Neural cell (in vitro differentiated cells): Measurements from ENCODE around the gene ISG20. TPM values are rescaled to one million over a fixed set of nuclear protein-coding genes. Genes with fewer than 3 reads are reported as not detected.

Experiments
- H2AFZ ChIP-seq: fragments of 200-600, 300-800 bp; sonication (generic), shearing (Covaris generic); 2 replicates; pipeline ENCODE4 v1.6.0; 2014; ENCODE audit warnings: low read depth, mild to moderate bottlenecking, antibody characterized with exemption, low read length, moderate library complexity
- H3F3A ChIP-seq: fragments of 200-600 bp; shearing (Covaris generic); 2 replicates; pipeline ENCODE4 v1.6.1; 2016; ENCODE audit warnings: mild to moderate bottlenecking, moderate library complexity, mixed read lengths, antibody characterized with exemption, low read length; ENCODE audit not compliant: insufficient read depth, poor library complexity, severe bottlenecking
- H3K27ac ChIP-seq: fragments of 200-600, 300-800 bp; sonication (generic), shearing (Covaris generic); 2 replicates; pipeline ENCODE4 v1.5.1; 2014; ENCODE audit warnings: mild to moderate bottlenecking, low read length, moderate library complexity
- H3K27me3 ChIP-seq: fragments of 300-800, 200-600 bp; sonication (generic), shearing (Covaris generic); 2 replicates; pipeline ENCODE4 v1.6.0; 2014; ENCODE audit warnings: mild to moderate bottlenecking, low read depth, low read length, moderate library complexity; ENCODE audit not compliant: insufficient read depth
- H3K36me3 ChIP-seq: fragments of 300-800, 200-600 bp; sonication (generic), shearing (Covaris generic); 2 replicates; pipeline ENCODE4 v1.5.1; 2014; ENCODE audit warnings: mild to moderate bottlenecking, antibody characterized with exemption, low read length, moderate library complexity; ENCODE audit not compliant: insufficient read depth
- H3K4me2 ChIP-seq: fragments of 300-800, 200-600 bp; sonication (generic), shearing (Covaris generic); 2 replicates; pipeline ENCODE4 v1.6.0; 2014; ENCODE audit warnings: mild to moderate bottlenecking, low read length
- H3K4me3 ChIP-seq: fragments of 300-800, 200-600 bp; sonication (generic), shearing (Covaris generic); 2 replicates; pipeline ENCODE4 v1.5.1; 2014; ENCODE audit warnings: mild to moderate bottlenecking, low read length, moderate library complexity
- H3K79me2 ChIP-seq: fragments of 200-600 bp; shearing (Covaris generic); replicated peaks from 2 replicates; pipeline ENCODE4 v1.6.0; 2014; ENCODE audit warnings: mild to moderate bottlenecking, low read length, moderate library complexity; ENCODE audit not compliant: insufficient read depth
- H3K9ac ChIP-seq: fragments of 300-800, 200-600 bp; sonication (generic), shearing (Covaris generic); 2 replicates; pipeline ENCODE4 v1.6.1; 2016; ENCODE audit warnings: mild to moderate bottlenecking, low read length, mixed read lengths
- H3K9me2 ChIP-seq: fragments of 200-600 bp; shearing (Covaris generic); 2 replicates; pipeline ENCODE4 v1.6.1; 2016; ENCODE audit warnings: mild to moderate bottlenecking, low read length, mixed read lengths; ENCODE audit not compliant: insufficient read depth
- H3K9me3 ChIP-seq: fragments of 200-600, 300-800 bp; sonication (generic), shearing (Covaris generic); 2 replicates; pipeline ENCODE4 v1.6.1; 2016; ENCODE audit warnings: mild to moderate bottlenecking, mixed run types, low read length, moderate library complexity, mixed read lengths
- H4K20me1 ChIP-seq: fragments of 200-600 bp; shearing (Covaris generic); 2 replicates; pipeline ENCODE4 v1.6.1; 2016; ENCODE audit warnings: mild to moderate bottlenecking, mixed run types; ENCODE audit not compliant: insufficient read depth
- EP300 ChIP-seq: fragments of 450-650 bp; conservative IDR thresholded peaks from 2 replicates; pipeline ENCODE4 v1.6.1; 2014; ENCODE audit warnings: antibody characterized with exemption, mild to moderate bottlenecking, moderate library complexity; ENCODE audit not compliant: poor library complexity, severe bottlenecking
- EZH2 ChIP-seq: fragments of 200-600, 300-800 bp; shearing (Covaris generic), sonication (generic); IDR thresholded peaks from 2 replicates; pipeline ENCODE4 v1.6.1; 2014; ENCODE audit warnings: antibody characterized with exemption, low read length, borderline replicate concordance, mild to moderate bottlenecking; ENCODE audit not compliant: insufficient read depth, poor library complexity, severe bottlenecking
- MXI1 ChIP-seq: fragments of 450-650 bp; conservative IDR thresholded peaks from 2 replicates; pipeline ENCODE4 v1.6.1; 2014; ENCODE audit warnings: antibody characterized with exemption, mild to moderate bottlenecking; ENCODE audit not compliant: poor library complexity, severe bottlenecking
- RAD21 ChIP-seq: fragments of 450-650 bp; conservative IDR thresholded peaks from 2 replicates; pipeline ENCODE4 v1.6.1; 2014; ENCODE audit warnings: antibody characterized with exemption, mild to moderate bottlenecking, moderate library complexity
- SMC3 ChIP-seq: fragments of 450-650 bp; conservative IDR thresholded peaks from 2 replicates; pipeline ENCODE4 v1.6.1; 2014; ENCODE audit warnings: antibody characterized with exemption, mild to moderate bottlenecking, moderate library complexity; ENCODE audit not compliant: poor library complexity
- TAF1 ChIP-seq: IDR thresholded peaks from 2 replicates; pipeline ENCODE4 v1.6.1; 2012; ENCODE audit warnings: low read depth
- polyA plus RNA-seq: library from polyadenylated mRNA; depleted of rRNA; stranded (reverse); fragments of >200 nt; gene quantifications from 2 replicates; pipeline ENCODE4 v1.2.3, GENCODE V29; 2014
- TF ChIP-seq, protein P1 (sequence below): IDR thresholded peaks from 2 replicates; pipeline ENCODE4 v1.6.1; 2012; ENCODE audit warnings: borderline replicate concordance
- TF ChIP-seq, protein P2 (sequence below): fragments of 450-650 bp; IDR thresholded peaks from 2 replicates; pipeline ENCODE4 v1.5.1; 2014; ENCODE audit warnings: antibody characterized with exemption, mild to moderate bottlenecking, moderate library complexity; ENCODE audit not compliant: poor library complexity, severe bottlenecking

ISG20 gene
- polyA plus RNA-seq, 1 donor from 2014 or later: 0.88 TPM

DNA sequence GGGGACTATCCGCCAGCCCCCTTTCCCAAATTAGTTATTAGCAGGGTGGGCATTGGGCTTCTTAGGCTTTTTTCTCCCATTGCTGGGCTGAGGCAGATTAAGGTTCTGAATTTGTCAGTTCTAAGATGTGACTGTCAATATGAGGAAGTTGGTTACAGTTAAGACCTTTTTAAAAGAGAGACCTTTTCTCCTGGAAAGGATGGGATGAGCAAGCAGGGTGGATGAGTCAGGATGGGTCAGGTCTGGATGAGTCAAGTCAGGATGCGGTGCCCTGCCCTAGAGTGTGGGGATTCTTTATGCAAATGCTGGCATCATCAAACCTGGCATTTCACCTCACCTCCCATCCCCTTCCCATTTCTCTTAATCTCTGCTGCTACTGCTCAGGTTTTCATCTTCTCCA, 15.8 kb upstream of the ISG20 start:
- Histone ChIP-seq H3F3A (no peaks in the 10 kb centered on the region), H2AFZ (no peak overlapping the region), H3K27me3 (no peaks in the 10 kb centered on the region), H4K20me1 (no peaks in the 10 kb centered on the region), H3K9me2 (no peaks in the 10 kb centered on the region), H3K9ac (peak overlapping the region; percentile 60), H3K36me3 (no peaks in the 10 kb centered on the region), H3K79me2 (peaks cover 57% of the 10 kb centered on the region), H3K27ac (no peak overlapping the region), H3K4me2 (peak overlapping the region; percentile 96), H3K9me3 (no peaks in the 10 kb centered on the region), H3K4me3 (peak overlapping the region; percentile 92)
- TF ChIP-seq TAF1 (no peak), MXI1 (no peak), SMC3 (no peak)
- TF ChIP-seq, protein P1, sequence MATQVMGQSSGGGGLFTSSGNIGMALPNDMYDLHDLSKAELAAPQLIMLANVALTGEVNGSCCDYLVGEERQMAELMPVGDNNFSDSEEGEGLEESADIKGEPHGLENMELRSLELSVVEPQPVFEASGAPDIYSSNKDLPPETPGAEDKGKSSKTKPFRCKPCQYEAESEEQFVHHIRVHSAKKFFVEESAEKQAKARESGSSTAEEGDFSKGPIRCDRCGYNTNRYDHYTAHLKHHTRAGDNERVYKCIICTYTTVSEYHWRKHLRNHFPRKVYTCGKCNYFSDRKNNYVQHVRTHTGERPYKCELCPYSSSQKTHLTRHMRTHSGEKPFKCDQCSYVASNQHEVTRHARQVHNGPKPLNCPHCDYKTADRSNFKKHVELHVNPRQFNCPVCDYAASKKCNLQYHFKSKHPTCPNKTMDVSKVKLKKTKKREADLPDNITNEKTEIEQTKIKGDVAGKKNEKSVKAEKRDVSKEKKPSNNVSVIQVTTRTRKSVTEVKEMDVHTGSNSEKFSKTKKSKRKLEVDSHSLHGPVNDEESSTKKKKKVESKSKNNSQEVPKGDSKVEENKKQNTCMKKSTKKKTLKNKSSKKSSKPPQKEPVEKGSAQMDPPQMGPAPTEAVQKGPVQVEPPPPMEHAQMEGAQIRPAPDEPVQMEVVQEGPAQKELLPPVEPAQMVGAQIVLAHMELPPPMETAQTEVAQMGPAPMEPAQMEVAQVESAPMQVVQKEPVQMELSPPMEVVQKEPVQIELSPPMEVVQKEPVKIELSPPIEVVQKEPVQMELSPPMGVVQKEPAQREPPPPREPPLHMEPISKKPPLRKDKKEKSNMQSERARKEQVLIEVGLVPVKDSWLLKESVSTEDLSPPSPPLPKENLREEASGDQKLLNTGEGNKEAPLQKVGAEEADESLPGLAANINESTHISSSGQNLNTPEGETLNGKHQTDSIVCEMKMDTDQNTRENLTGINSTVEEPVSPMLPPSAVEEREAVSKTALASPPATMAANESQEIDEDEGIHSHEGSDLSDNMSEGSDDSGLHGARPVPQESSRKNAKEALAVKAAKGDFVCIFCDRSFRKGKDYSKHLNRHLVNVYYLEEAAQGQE: no peak

DNA sequence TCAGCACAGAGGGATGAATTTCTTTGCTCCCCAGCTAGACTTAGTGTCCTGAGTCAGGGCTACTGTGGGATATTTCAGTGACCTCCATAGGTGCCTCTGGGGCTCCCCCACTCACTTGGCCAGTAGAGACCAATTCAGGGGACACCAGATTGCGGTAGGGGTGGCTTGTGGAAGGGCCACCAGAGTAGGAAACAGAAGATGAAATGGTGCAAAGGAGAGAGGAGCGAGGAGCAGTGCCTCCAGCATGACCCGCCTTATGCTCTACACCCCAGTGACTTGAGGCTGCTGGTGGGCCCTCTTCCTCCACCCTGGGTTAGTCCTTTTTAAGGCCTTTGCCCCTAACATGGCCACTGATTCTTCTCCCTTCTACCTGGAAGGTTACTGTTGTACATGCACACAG, 15.2 kb upstream of the ISG20 start:
- Histone ChIP-seq H3K9me2 (no peaks in the 10 kb centered on the region), H3F3A (no peaks in the 10 kb centered on the region), H4K20me1 (no peaks in the 10 kb centered on the region), H3K9me3 (no peaks in the 10 kb centered on the region), H3K79me2 (peaks cover 57% of the 10 kb centered on the region), H3K27me3 (no peaks in the 10 kb centered on the region), H3K4me3 (peak overlapping the region; percentile 92), H3K36me3 (no peaks in the 10 kb centered on the region), H3K9ac (no peak overlapping the region), H3K27ac (no peak overlapping the region), H3K4me2 (no peak overlapping the region), H2AFZ (no peak overlapping the region)
- TF ChIP-seq EP300: no peak
- TF ChIP-seq EZH2: no peak

DNA sequence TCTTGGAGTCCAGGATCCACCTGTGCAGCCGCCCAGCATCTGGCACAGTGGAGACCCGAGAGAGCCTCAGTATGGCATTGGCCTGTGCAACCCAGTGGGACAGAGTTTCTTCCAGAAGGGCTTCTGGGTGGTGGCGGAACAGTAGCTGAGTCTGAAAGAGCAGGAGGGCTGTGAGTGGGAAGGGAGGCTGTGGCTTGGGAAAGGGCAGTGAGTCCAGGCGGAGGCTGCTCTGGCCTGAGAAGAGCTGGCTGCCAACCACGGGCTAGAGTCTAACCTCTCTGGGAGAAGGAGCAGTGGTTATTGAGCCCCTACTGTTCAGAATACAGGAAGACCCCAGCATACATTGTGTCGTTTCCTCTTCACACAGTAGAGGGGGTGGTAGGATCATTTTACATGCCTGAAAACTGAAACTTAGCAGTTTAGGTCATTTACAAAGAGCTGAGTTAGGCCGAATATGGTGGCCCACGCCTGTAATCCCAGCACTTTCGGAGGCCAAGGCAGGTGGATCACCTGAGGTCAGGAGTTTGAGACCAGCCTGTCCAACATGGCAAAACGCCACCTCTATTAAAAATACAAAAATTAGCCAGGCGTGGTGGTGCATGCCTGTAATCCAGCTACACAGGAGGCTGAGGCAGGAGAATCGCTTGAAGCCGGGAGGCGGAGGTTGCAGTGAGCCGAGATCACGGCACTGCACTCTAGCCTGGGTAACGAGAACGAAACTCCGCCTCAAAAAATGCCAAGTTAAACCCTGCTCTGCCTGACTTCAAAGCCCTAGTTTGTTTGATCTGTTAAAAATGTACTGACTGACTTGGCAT, 14.5 kb upstream of the ISG20 start:
- H3K9ac ChIP-seq: no peak overlapping the region
- TF ChIP-seq MXI1 (peak; percentile 17), SMC3 (peak; percentile 64), TAF1 (no peak), EZH2 (no peak), RAD21 (peak; percentile 71)
- TF ChIP-seq, protein P1: no peak
- TF ChIP-seq, protein P2, sequence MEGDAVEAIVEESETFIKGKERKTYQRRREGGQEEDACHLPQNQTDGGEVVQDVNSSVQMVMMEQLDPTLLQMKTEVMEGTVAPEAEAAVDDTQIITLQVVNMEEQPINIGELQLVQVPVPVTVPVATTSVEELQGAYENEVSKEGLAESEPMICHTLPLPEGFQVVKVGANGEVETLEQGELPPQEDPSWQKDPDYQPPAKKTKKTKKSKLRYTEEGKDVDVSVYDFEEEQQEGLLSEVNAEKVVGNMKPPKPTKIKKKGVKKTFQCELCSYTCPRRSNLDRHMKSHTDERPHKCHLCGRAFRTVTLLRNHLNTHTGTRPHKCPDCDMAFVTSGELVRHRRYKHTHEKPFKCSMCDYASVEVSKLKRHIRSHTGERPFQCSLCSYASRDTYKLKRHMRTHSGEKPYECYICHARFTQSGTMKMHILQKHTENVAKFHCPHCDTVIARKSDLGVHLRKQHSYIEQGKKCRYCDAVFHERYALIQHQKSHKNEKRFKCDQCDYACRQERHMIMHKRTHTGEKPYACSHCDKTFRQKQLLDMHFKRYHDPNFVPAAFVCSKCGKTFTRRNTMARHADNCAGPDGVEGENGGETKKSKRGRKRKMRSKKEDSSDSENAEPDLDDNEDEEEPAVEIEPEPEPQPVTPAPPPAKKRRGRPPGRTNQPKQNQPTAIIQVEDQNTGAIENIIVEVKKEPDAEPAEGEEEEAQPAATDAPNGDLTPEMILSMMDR: peak; percentile 70
- no peaks in the 10 kb centered on the region for H3K9me3 ChIP-seq
- H3K4me2 ChIP-seq: no peak overlapping the region
- no peaks in the 10 kb centered on the region for H3F3A ChIP-seq
- H2AFZ ChIP-seq: no peak overlapping the region
- H3K27ac ChIP-seq: no peak overlapping the region
- no peaks in the 10 kb centered on the region for H3K27me3 ChIP-seq
- H4K20me1 ChIP-seq: no peaks in the 10 kb centered on the region
- H3K4me3 ChIP-seq: no peak overlapping the region
- no peaks in the 10 kb centered on the region for H3K36me3 ChIP-seq
- peaks cover 57% of the 10 kb centered on the region for H3K79me2 ChIP-seq
- H3K9me2 ChIP-seq: no peaks in the 10 kb centered on the region
